Stimulated activated CD8-positive, alpha-beta memory T cell treated with anti-CD3 and anti-CD28 coated beads, Interleukin-12 subunit alpha, Interleukin-12 subunit beta, amount 100 ng/mL, for 1 hour (primary cell): Measurements from ENCODE around the gene PHIP.

Source experiments
- DNase-seq: peaks from one replicate; pipeline ENCODE4 v3.0.0-alpha.2; 2020; ENCODE audit warnings: low read depth

Gene PHIP

DNA sequence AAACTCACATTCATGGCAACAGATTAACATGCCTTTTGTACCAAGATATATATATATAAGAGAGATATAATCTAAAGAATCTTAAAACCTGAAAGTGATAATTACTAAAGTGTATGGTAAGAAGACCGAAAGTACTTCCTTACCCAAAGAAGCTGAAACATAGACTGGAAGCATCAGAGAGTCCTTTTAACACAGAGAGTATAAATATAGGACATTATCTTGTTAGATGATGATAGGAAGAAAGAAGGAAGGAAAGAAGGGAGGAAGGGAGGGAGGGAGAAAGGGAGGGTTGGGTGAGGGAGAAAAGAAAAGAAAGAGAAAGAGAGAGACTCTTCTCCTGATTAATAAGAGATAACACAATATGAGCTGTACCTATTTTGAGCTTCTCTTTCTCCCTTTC is 68.2 kb downstream of the PHIP start:
- DNase-seq = no peak

GRCh38 chr6:79005497-79005896 is 72.6 kb downstream of the PHIP start:
- DNase-seq = no peak

- DNase-seq = no peak
Measured at GRCh38 chr6:79005024-79005423, 73.0 kb downstream of the PHIP start.

GRCh38 chr6:79004239-79004638 is 73.8 kb downstream of the PHIP start:
- no peak for DNase-seq

GRCh38 chr6:79001415-79001814 is 76.6 kb downstream of the PHIP start:
- DNase-seq = no peak

- DNase-seq = no peak
Measured at GRCh38 chr6:78999737-79000136, 78.3 kb downstream of the PHIP start.

DNA sequence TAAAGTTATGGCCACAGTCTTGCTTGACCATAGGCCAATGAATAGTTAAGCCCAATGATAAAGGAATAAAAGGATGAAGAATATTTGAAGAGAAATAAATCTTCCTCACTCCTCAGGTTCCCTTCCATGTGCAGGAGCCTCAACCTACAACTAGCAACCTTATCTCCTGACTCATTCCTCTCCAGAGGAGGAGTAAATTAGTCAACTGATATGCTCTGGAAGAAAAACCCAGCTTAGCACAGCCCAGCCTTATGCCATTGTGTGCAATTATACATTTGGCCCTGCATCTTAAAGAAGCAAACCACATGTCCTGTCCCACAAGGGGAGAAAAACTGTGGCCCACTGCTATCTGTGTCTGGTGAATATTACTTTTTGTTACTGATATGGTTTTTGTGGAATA is 82.1 kb downstream of the PHIP start:
- DNase-seq = no peak

GRCh38 chr6:78995346-78995745 is 82.7 kb downstream of the PHIP start:
- DNase-seq = no peak

DNA sequence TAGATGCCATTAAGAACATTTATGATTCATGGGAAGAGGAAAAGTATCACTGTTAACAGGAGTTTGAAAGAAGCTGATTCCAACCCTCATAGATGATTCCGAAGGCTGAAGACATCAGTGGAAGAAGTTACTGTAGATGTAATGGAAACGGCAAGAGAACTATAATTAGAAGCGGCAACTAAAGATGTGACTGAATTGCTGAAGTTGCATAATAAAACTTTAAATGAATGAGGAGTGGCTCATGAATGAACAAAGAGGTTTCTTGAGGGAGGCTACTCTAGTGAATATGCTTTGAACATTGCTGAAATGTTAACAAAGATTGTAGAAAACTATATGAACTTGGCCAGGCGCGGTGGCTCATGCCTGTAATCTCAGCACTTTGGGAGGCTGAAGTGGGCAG is 84.1 kb downstream of the PHIP start:
- DNase-seq = no peak

DNA sequence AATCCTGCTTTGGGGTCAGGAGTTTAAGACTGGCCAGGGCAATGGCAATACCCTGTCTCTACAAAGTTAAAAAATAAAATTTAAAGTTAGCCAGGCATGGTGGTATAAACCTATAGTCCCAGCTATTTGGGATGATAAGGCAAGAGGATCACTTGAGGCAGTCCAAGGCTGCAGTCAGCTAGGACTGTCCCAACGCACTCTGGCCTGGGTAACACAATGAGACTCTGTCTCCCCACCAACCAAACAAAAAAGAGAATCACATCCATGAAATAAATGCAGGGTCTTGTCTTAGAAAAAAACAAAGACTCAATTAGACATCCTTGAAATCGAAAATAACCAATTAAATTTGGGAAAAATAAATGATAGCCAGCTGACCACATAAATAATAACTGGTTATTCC is 88.9 kb downstream of the PHIP start:
- no peak for DNase-seq

DNA sequence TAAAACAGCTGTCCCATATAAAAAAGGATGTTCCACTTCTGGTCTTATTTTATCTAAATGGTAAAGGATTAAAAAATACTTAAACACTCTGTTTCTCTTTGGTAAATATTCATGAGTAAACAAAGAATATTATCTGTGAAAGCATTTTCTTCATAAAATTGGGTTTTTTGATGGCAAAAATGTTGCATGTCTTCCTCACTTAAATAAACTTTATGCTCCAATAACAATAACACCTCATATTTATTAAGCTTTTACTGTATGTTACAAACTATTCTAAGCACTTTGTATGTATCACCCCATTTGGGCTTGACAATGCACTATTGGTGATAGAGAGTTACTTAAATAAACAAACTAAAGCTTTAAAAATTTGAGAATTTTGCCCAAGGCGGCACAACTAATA is 91.9 kb downstream of the PHIP start:
- DNase-seq = no peak

DNA sequence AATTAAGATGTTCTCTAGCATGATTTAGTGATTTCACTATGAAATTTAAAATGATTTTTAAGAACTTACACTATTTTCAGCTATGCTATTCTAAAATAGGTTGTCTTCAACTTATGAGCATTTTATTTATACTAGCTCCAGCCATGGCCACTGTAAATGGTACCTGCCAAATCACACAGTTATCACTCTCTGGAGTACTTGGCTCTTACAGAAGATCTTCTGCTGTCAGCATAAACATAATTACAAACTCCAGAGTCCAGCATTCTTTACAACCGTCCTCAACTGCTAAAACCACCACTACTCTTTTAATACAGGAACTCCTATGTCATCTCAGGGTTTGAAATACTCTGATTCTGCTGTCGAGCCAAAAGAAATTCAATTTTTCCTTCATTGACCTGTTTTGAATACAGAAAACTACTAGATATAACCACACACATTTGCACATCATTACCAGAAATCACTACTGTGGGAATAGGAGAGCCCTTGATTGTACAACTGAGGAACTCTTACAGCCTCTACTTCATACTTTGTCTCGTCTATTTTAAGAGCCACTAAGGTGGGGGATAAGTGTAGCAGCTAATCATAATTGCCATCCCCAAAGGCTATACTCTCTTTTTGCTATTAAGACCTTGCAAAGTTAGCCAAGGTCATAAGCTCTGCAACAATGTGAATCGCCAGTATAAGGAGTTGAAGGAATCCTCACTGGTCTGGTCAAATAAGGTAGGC is 93.7 kb downstream of the PHIP start:
- no peak for DNase-seq

GRCh38 chr6:78967191-78967590 is 110.9 kb downstream of the PHIP start:
- no peak for DNase-seq

DNA sequence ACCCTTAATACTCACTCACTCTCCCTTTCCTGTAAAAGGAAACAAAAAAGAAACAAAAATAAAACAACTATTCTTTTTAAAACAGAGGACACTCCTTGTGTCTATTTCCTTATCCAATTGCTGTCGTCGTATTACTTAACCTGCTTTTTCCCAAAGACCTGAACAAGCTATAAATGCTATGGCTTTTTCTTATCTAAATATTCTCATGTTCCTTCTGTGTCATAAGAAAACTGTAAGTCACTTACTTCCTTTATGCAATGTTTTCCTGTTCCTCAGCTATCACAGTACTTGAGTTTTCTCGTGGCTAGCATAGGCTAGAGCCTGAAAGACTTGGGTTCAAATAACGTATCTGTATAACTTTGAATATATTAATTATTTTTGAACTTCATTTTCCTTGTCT is 111.5 kb downstream of the PHIP start:
- DNase-seq = no peak

DNA sequence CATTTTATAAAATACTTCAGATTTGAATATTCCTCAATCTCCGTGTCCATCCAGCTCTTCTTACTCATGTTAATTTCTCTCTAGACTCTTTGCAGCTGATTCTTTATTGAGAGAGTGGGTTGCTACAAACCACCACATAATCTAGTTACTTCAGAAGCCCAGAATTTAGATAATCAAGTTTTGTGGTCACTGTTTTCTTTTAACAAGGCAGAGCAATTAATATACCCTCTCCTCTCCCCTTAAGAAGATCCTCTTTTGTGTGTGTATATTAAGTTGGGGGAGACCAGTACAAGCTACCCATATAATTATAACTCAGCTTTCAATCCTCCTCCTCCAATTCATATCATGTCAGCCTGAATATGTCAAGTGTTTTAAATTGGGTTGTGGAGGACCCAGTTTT is 115.6 kb downstream of the PHIP start:
- no peak for DNase-seq

DNA sequence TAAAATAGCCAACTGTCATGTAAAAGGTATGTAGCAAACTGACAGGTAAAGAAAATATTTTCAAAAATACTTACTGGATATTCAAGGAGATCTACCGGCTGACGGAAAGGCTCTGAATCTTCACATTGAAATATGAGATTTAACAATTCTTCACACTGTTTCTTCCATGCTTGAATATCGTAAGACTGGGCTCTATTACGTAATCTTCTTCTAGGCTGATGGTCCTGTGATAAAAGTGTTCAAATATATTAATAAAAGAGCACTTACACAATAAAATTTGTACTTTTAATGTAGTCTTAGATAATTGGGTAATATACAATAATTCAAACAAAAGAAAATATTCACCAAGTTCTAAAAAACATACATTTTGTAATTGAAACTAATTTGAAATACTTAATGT is 123.3 kb downstream of the PHIP start:
- DNase-seq = no peak

DNA sequence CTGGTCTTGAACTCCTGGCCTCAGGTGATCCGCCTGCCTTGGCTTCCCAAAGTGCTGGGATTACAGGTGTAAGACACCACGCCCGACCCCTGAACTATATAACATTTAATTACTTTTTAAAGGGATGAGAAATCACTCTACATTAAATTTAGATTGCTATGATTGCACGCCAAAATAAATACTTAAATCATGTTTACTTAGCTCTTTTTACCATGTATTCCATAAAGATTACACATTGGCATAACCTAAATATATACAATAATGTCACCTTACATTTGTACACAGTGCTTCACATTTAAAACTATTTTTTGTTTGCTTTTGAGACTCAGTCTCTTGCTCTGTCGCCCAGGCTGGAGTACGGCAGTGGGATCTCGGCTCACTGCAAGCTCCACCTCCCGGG is 124.3 kb downstream of the PHIP start:
- DNase-seq = no peak

DNA sequence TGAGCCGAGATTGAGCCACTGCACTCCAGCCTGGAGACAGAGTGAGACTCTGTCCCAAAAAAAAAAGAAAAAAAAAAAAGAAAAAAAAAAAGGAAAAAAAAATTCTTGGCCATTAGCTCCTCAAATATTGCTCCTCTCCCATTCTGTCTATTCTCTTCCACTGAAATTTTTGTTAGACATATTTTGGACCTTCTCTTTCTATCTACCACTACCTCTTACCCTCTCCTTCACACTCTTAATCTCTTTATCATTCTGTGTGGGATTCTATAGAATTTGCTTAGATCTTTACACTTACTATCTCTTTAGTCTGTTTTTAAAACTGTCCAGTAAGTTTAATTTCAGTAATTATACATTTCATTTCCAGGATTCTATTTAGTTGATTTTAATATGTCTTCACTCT is 125.7 kb downstream of the PHIP start:
- DNase-seq = no peak

DNA sequence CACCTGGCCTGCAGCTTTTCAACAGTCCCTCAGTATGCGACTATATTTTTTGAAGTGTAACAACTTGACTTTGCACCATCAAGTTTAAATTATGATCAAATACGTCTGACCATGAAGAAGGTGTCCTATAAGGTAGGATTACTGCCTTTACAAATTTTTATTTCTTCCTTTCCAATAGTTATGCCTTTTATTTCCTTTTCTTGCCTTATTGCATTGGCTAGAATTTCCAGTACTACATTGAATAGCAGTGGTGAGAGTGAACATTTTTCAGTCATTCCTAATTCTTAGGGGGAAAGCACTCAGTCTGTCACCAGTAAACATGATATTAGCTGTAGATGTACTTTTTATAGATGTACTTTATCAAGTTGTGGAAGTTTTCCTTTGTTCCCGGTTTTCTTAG is 129.3 kb downstream of the PHIP start:
- DNase-seq = no peak

- DNase-seq = no peak
Measured at GRCh38 chr6:78947962-78948361, 130.1 kb downstream of the PHIP start.

DNA sequence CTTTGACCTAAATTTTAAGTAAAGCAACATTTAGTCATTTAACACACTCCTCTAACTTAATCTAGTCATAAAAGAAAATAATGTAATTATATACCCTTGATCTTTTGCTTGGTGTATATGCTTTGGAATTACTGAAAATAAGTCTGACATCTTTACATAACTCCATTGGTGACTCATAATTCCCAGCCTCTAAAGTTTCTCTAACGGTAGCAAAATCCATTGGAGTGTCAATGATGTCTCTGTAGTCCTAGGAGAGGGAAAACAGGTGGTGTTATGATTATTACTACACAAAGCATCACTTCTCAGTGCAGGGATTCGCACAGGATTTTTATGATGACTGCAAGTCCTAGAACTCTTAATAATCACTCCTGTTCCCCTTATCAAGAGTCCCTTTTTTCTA is 130.5 kb downstream of the PHIP start:
- no peak for DNase-seq

DNA sequence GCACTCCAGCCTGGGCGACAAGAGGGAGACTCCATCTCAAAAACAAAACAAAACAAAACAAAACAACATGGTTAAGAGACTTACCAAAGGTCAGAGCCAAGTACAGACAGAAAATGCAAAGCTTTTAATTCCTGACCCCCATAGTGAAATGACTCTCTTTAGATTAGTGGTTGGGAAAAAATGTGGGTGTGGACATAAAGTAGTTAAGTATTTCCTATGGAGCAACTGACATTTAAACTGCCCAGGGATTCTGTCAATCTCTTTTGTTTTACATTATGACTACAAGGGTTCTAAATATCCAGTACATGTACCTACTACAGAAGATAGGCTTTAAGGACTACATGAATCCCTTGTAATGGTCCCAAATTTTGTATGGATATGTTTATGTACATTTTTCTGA is 135.6 kb downstream of the PHIP start:
- no peak for DNase-seq

- no peak for DNase-seq
Measured at GRCh38 chr6:78936515-78936914, 141.5 kb downstream of the PHIP start.

DNA sequence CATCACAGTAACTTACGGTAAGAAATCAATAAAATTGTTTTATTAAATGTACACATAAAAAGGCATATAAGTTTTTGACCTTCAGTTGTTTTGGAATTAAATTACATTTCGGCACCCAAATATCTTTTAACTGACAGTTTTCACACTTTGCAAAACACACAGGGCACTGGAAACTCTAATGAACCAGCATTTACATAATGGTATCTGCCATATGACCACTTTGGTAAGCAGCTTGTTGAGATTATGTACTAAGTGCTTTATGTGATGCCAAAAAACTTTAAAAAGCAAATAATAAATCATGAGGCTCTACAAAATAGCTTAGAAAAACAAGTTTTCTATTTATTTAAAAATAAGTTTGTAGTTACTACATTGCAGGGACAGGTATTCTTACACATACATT is 142.5 kb downstream of the PHIP start:
- no peak for DNase-seq

GRCh38 chr6:78925317-78925716 is 152.7 kb downstream of the PHIP start:
- no peak for DNase-seq
